ENCODE data around the gene ATOX1. TPM values are rescaled to one million over a fixed set of nuclear protein-coding genes. Genes with fewer than 3 reads are reported as not detected.

The ATOX1 gene
- total RNA-seq, 1 donor from 2014 or later, result 179 TPM

DNA sequence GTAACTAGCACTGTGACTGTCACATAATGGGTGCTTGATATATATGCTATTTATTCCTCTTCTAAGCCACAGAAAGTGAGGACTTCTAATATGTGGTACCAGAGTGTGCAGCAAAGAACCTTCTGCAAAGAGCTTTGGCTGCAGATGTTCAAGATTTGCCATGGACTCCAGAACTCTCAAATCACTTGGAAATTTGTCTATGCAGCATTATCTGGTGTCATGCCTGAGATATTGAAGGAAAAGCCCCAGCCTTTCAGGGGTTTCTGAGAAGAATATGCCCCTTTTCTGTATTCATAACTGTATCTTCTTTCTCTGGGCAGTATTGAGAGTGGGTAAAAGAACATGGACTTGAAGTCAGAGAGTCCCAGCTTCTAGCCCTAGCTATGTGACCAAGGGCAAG is 8.5 kb upstream of the ATOX1 start:
- H3K9me3 ChIP-seq, result no peaks in the 10 kb centered on the region

DNA sequence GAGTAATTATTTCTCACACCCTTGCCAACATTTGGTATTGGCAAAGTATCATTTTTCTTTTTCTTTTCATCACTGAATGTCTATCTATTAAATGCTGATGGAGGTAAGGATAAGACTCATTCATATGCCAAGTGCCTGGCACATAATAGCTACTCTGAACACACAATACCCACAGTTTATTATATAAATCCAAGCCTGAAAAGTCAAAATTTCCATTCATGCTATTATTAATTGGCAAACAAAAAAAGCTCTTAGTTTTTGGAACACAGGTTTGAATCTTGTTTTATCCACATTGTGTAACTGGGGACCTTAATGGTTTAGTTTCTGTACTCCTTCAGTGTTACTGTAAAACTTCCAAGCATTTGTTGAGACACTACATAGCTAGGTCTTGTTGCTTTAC is 6.4 kb upstream of the ATOX1 start:
- no peaks in the 10 kb centered on the region for H3K4me1 ChIP-seq
- H3K9me3 ChIP-seq, result no peaks in the 10 kb centered on the region
- no peaks in the 10 kb centered on the region for H3K36me3 ChIP-seq
- no peak overlapping the region for H3K4me3 ChIP-seq
- no peaks in the 10 kb centered on the region for H3K27me3 ChIP-seq
- TF ChIP-seq, protein P1, sequence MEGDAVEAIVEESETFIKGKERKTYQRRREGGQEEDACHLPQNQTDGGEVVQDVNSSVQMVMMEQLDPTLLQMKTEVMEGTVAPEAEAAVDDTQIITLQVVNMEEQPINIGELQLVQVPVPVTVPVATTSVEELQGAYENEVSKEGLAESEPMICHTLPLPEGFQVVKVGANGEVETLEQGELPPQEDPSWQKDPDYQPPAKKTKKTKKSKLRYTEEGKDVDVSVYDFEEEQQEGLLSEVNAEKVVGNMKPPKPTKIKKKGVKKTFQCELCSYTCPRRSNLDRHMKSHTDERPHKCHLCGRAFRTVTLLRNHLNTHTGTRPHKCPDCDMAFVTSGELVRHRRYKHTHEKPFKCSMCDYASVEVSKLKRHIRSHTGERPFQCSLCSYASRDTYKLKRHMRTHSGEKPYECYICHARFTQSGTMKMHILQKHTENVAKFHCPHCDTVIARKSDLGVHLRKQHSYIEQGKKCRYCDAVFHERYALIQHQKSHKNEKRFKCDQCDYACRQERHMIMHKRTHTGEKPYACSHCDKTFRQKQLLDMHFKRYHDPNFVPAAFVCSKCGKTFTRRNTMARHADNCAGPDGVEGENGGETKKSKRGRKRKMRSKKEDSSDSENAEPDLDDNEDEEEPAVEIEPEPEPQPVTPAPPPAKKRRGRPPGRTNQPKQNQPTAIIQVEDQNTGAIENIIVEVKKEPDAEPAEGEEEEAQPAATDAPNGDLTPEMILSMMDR (IDR thresholded peaks at IDR 0.05), result no peak
- DNase-seq (ENCODE audit: low spot score in 2 of 2), result no peak
- H3K27ac ChIP-seq, result no peak overlapping the region
- intact Hi-C loops (cut with DNase I), result no loop called here

More for the DNA sequence above, 8.5 kb upstream of the ATOX1 start:
- intact Hi-C loops (cut with DNase I), result no loop called here
- TF ChIP-seq, protein P1 (IDR thresholded peaks at IDR 0.05), result no peak
- no peak for DNase-seq (ENCODE audit: low spot score in 2 of 2)
- Histone ChIP-seq H3K4me1 (peaks cover 6% of the 10 kb centered on the region in 2 donors), H3K36me3 (no peaks in the 10 kb centered on the region), H3K4me3 (no peak overlapping the region), H3K27me3 (no peaks in the 10 kb centered on the region), H3K27ac (no peak overlapping the region)

DNA sequence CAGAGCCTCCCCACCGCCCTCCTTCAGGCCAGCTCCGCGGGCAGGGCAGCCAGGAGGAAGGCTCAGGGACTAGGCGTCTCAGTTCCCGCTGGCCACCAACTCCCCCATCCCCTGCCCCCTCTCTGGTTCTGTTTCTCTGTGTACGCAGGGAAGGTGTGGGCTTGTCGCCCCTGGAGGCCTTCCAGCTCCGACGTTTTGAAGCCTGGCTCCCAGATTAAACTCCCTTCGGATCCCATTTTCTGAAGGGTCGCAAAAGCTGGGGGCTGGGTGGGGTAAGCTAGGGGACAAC is 346 bp downstream of the ATOX1 start:
- Histone ChIP-seq H3K4me3 (peak overlapping the region; percentile 80 to 94), H3K27ac (peak overlapping the region; percentile 81 to 85), H3K4me1 (peaks cover 9 to 14% of the 10 kb centered on the region in 2 donors), H3K36me3 (no peaks in the 10 kb centered on the region), H3K9me3 (no peaks in the 10 kb centered on the region), H3K27me3 (no peaks in the 10 kb centered on the region)
- no peak for DNase-seq (ENCODE audit: low spot score in 2 of 2)
- TF ChIP-seq, protein P1 (IDR thresholded peaks at IDR 0.05), result no peak
- intact Hi-C loops (cut with DNase I), result loop anchor here (1.0 kb wide), 1 partner anchor 13 kb away; the partner anchor contains the start of gene G3BP1

DNA sequence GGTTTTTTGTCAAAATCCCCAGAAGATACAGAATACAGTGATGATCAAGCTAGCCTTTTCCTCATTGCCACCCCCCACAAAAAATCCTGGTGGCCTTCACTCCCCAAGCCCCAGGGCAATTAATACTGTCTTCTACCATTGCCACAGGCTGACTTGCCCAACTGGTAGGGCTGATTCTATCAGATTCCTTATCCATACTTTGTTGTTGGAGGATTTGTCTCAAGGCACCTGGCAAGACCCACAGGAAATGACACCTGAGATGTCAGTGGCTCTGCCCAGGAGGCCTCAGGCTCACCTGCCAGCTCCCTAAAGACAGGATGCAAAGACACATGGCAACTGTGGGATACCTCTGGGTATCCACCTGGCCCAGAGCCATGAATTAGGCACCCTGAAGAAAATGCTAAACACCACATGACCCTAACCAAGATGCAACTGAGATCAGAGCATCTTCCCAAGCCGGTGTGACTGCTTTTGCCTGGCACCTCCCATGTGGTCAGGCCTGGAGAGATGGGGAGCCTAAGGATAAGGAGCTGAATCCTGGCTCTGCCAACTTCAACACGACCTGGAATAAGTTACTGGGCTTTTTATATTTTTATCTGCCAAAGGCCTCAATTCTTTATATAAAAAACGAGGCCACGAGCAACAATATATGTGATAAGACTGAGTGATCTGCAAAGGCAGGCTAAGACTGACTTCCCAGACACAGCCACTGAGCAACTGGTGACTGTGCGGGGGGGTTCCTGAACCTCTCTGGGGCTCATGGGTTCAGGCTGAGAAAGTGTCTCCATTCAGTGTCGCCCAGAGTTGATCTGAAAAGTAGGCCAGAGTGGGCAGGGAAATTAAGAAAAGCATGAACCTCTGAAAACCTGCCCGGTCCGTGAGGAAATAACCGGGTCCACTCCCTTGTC is 944 bp downstream of the ATOX1 start:
- no peaks in the 10 kb centered on the region for H3K36me3 ChIP-seq
- TF ChIP-seq, protein P1 (IDR thresholded peaks at IDR 0.05), result no peak
- H3K27me3 ChIP-seq, result no peaks in the 10 kb centered on the region
- peak overlapping the region; percentile 80 to 94 for H3K4me3 ChIP-seq
- intact Hi-C loops (cut with DNase I), result loop anchor here (1.0 kb wide), 1 partner anchor 14 kb away; the partner anchor contains the start of gene G3BP1
- no peak for DNase-seq (ENCODE audit: low spot score in 2 of 2)
- H3K4me1 ChIP-seq, result peaks cover 9 to 14% of the 10 kb centered on the region in 2 donors
- H3K9me3 ChIP-seq, result no peaks in the 10 kb centered on the region
- peak overlapping the region; percentile 81 to 85 for H3K27ac ChIP-seq

DNA sequence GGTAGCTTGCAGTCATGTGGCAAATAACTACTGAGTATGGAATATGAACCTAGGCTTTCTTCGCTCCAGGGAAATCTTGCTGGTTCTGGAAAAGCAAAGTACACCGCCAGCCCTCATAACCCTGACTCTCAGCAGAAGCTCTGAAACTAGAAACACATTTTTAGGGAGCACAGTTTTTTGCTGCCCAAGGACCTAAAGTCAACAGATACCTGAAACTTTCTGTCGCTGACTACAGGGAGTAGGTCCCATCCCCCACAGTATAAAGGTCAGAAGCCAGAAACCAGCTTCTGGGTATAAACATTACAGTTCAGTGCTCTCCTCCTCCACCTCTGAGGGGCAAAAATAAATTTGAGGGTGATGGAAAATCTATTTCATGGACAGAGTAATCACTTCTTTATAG is 3.0 kb downstream of the ATOX1 start:
- H3K4me3 ChIP-seq, result no peak overlapping the region
- no peaks in the 10 kb centered on the region for H3K9me3 ChIP-seq
- intact Hi-C loops (cut with DNase I), result no loop called here
- no peak for DNase-seq (ENCODE audit: low spot score in 2 of 2)
- H3K4me1 ChIP-seq, result peaks cover 9 to 14% of the 10 kb centered on the region in 2 donors
- H3K27me3 ChIP-seq, result no peaks in the 10 kb centered on the region
- TF ChIP-seq, protein P1 (IDR thresholded peaks at IDR 0.05), result no peak
- H3K27ac ChIP-seq, result no peak overlapping the region
- no peaks in the 10 kb centered on the region for H3K36me3 ChIP-seq

All from ascending aorta (tissue), 2 donors.